Parathyroid adenoma (tissue), 2 donors: ENCODE data around the gene FRRS1.

Experiments used
- H2AFZ ChIP-seq: fragments of 300-600 bp; sonication (generic); one replicate; pipeline ENCODE4 v1.7.0; 2017; ENCODE audit warnings: antibody characterized with exemption, mild to moderate bottlenecking
- H3K27ac ChIP-seq: fragments of 300-600 bp; sonication (generic); one replicate; pipeline ENCODE4 v1.7.0; 2017
- H3K27me3 ChIP-seq: fragments of 300-600 bp; sonication (generic); one replicate; pipeline ENCODE4 v1.7.0; 2017; ENCODE audit warnings: low read length; ENCODE audit not compliant: control insufficient read depth, insufficient read depth
- H3K36me3 ChIP-seq: fragments of 300-600 bp; sonication (generic); one replicate; pipeline ENCODE4 v1.7.0; 2017; ENCODE audit warnings: low read length; ENCODE audit not compliant: control insufficient read depth, insufficient read depth
- H3K4me1 ChIP-seq: fragments of 300-600 bp; sonication (generic); one replicate; pipeline ENCODE4 v1.7.0; 2017; ENCODE audit warnings: control low read depth
- H3K4me2 ChIP-seq: fragments of 300-600 bp; sonication (generic); one replicate; pipeline ENCODE4 v1.7.0; 2017; ENCODE audit warnings: low read length
- H3K4me3 ChIP-seq: fragments of 300-600 bp; sonication (generic); one replicate; pipeline ENCODE4 v1.7.0; 2017; ENCODE audit warnings: low read depth, low read length
- H3K79me2 ChIP-seq: fragments of 300-600 bp; sonication (generic); one replicate; pipeline ENCODE4 v1.7.0; 2017; ENCODE audit warnings: control low read depth
- H3K9ac ChIP-seq: fragments of 300-600 bp; sonication (generic); one replicate; pipeline ENCODE4 v1.7.0; 2017; ENCODE audit warnings: mild to moderate bottlenecking
- H3K9me3 ChIP-seq: fragments of 300-600 bp; sonication (generic); one replicate; pipeline ENCODE4 v1.7.0; 2017; ENCODE audit warnings: low read length; ENCODE audit not compliant: control insufficient read depth
- TF ChIP-seq, protein P1 (sequence below): fragments of 300-600 bp; sonication (generic); IDR thresholded peaks from one replicate; pipeline ENCODE4 v1.7.0; 2017; ENCODE audit warnings: antibody characterized with exemption, mild to moderate bottlenecking
- donor health status: primary hyperparathyroidism.

The FRRS1 gene

DNA sequence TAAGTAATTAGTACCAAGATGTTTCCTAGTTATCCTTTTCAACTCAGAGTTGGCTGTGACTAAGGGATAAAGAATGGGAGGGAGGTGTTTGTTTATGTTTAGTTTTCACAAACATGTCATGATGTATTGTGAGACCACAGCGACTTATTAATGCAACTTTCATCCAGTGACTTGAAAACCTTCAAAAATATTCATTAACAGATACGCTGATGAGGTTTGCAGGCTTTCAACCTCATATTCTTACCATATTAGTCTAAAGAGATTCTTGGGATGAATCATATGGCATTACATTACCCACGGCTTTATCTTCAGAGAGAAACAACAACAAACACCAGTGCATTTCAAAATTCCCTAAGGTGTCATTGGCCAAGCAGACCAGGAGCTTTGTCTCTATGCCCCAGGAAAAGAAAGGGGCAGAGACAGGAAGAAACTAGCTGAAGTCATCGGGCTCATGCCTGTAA is 84.1 kb downstream of the FRRS1 start:
- Histone ChIP-seq H3K27ac (no peak overlapping the region), H3K9ac (no peak overlapping the region), H3K4me3 (no peak overlapping the region), H2AFZ (no peak overlapping the region), H3K9me3 (no peaks in the 10 kb centered on the region), H3K36me3 (no peaks in the 10 kb centered on the region), H3K4me2 (no peak overlapping the region), H3K27me3 (no peaks in the 10 kb centered on the region), H3K4me1 (peaks cover 2% of the 10 kb centered on the region), H3K79me2 (no peaks in the 10 kb centered on the region)
- TF ChIP-seq, protein P1, sequence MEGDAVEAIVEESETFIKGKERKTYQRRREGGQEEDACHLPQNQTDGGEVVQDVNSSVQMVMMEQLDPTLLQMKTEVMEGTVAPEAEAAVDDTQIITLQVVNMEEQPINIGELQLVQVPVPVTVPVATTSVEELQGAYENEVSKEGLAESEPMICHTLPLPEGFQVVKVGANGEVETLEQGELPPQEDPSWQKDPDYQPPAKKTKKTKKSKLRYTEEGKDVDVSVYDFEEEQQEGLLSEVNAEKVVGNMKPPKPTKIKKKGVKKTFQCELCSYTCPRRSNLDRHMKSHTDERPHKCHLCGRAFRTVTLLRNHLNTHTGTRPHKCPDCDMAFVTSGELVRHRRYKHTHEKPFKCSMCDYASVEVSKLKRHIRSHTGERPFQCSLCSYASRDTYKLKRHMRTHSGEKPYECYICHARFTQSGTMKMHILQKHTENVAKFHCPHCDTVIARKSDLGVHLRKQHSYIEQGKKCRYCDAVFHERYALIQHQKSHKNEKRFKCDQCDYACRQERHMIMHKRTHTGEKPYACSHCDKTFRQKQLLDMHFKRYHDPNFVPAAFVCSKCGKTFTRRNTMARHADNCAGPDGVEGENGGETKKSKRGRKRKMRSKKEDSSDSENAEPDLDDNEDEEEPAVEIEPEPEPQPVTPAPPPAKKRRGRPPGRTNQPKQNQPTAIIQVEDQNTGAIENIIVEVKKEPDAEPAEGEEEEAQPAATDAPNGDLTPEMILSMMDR, result no peak

DNA sequence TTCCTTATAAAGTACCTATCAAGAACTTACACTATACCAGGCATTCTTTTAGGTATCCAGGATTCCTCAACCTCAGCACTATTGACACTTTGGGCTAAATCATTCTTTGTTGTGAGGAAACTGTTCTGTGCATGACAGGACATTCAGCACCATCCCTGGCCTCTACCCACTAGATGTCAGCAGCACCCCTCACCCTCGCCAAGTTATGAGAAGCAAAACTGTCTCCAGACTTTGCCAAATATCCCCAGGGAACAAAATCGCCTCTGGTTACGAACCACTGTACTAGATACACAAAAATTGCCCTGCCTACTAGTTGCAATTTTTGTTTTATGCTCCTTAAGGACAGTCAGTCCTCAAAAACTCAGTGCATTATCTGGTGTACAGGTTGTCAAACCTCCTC is 84.9 kb downstream of the FRRS1 start:
- H3K79me2 ChIP-seq, result no peaks in the 10 kb centered on the region
- no peak overlapping the region for H3K4me2 ChIP-seq
- H3K9ac ChIP-seq, result no peak overlapping the region
- H2AFZ ChIP-seq, result no peak overlapping the region
- H3K9me3 ChIP-seq, result no peaks in the 10 kb centered on the region
- H3K4me3 ChIP-seq, result no peak overlapping the region
- no peak overlapping the region for H3K27ac ChIP-seq
- H3K36me3 ChIP-seq, result no peaks in the 10 kb centered on the region
- TF ChIP-seq, protein P1, result no peak
- H3K27me3 ChIP-seq, result no peaks in the 10 kb centered on the region
- H3K4me1 ChIP-seq, result peaks cover 2% of the 10 kb centered on the region

DNA sequence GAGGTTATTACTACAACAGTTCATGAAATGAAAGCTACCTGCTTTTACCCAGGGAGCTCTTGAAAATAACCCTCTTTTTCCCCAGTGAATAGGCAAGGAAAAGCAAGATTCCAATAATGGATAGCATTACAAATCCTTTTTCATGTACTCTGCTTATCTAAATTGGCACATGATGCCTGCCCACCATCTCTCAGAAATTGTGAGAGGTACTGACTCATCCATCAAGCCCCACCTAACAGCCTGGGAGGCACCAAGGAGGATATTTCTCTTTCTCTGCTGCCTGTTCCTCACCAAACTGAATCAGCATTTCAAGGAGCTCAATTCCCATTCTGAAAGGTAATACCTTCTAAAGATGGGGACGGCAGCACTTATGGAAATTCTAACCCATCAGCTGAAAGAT is 86.2 kb downstream of the FRRS1 start:
- TF ChIP-seq, protein P1, result no peak
- Histone ChIP-seq H3K9ac (no peak overlapping the region), H3K4me1 (peaks cover 2% of the 10 kb centered on the region)

DNA sequence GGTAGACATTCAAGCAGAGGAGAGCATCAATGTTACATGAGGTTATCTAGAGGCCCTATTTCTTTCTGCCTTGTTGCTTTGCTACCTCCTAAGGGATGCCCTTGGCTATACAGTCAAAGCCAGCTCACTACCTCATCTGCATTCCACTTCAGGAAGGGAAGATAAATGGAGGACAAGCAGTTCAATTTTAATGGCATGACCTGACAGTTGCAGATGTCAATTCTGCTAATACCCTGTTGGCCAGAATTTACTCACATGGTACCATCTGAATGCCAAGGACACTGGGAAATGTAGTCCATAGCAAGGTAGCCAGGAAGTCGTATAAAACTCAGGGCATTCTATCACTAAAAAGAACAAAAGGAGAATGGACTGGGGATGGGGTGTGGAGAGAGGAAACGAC is 89.0 kb downstream of the FRRS1 start:
- H3K27me3 ChIP-seq, result no peaks in the 10 kb centered on the region
- H2AFZ ChIP-seq, result no peak overlapping the region
- H3K27ac ChIP-seq, result no peak overlapping the region
- H3K4me3 ChIP-seq, result no peak overlapping the region
- H3K79me2 ChIP-seq, result no peaks in the 10 kb centered on the region
- H3K4me1 ChIP-seq, result peaks cover 5% of the 10 kb centered on the region
- no peaks in the 10 kb centered on the region for H3K36me3 ChIP-seq
- H3K9ac ChIP-seq, result no peak overlapping the region
- H3K4me2 ChIP-seq, result no peak overlapping the region
- H3K9me3 ChIP-seq, result no peaks in the 10 kb centered on the region
- TF ChIP-seq, protein P1, result no peak

More for the DNA sequence above, 86.2 kb downstream of the FRRS1 start:
- Histone ChIP-seq H3K36me3 (no peaks in the 10 kb centered on the region), H3K27ac (no peak overlapping the region), H3K79me2 (no peaks in the 10 kb centered on the region), H3K9me3 (no peaks in the 10 kb centered on the region), H3K27me3 (no peaks in the 10 kb centered on the region), H3K4me2 (no peak overlapping the region), H2AFZ (no peak overlapping the region), H3K4me3 (no peak overlapping the region)

GRCh38 chr1:99676876-99677275 is 89.6 kb downstream of the FRRS1 start:
- H3K9ac ChIP-seq, result no peak overlapping the region
- no peak overlapping the region for H3K27ac ChIP-seq
- H3K79me2 ChIP-seq, result no peaks in the 10 kb centered on the region
- TF ChIP-seq, protein P1, result no peak
- no peak overlapping the region for H2AFZ ChIP-seq
- peaks cover 5% of the 10 kb centered on the region for H3K4me1 ChIP-seq
- H3K4me3 ChIP-seq, result no peak overlapping the region
- H3K9me3 ChIP-seq, result no peaks in the 10 kb centered on the region
- no peak overlapping the region for H3K4me2 ChIP-seq
- no peaks in the 10 kb centered on the region for H3K27me3 ChIP-seq
- H3K36me3 ChIP-seq, result no peaks in the 10 kb centered on the region
